ES-I3 (cell line): Measurements from ENCODE around the gene PTDSS2.

Source experiments
- H3K36me3 ChIP-seq: 2 replicates; pipeline ENCODE4 v1.6.1; 2013; ENCODE audit warnings: mild to moderate bottlenecking, low read length, control low read depth, moderate library complexity; ENCODE audit not compliant: insufficient read depth
- H3K4me1 ChIP-seq: 2 replicates; pipeline ENCODE4 v1.6.1; 2013; ENCODE audit warnings: mild to moderate bottlenecking, control low read depth, low read length; ENCODE audit not compliant: insufficient read depth
- H3K9ac ChIP-seq: 2 replicates; pipeline ENCODE4 v1.6.1; 2013; ENCODE audit warnings: low read depth, mild to moderate bottlenecking, low read length, moderate library complexity
- H3K9me3 ChIP-seq: 2 replicates; pipeline ENCODE4 v1.6.1; 2013; ENCODE audit warnings: mild to moderate bottlenecking, low read length, moderate library complexity; ENCODE audit not compliant: control insufficient read depth, insufficient read depth

Gene PTDSS2

GRCh38 chr11:538431-539051, 88.5 kb downstream of the PTDSS2 start:
- H3K36me3 ChIP-seq = peaks cover under 1% of the 10 kb centered on the region; the same call in 1 of the 2 replicates
- H3K4me1 ChIP-seq = no peaks in the 10 kb centered on the region
- no peak overlapping the region for H3K9ac ChIP-seq
- no peaks in the 10 kb centered on the region for H3K9me3 ChIP-seq

DNA sequence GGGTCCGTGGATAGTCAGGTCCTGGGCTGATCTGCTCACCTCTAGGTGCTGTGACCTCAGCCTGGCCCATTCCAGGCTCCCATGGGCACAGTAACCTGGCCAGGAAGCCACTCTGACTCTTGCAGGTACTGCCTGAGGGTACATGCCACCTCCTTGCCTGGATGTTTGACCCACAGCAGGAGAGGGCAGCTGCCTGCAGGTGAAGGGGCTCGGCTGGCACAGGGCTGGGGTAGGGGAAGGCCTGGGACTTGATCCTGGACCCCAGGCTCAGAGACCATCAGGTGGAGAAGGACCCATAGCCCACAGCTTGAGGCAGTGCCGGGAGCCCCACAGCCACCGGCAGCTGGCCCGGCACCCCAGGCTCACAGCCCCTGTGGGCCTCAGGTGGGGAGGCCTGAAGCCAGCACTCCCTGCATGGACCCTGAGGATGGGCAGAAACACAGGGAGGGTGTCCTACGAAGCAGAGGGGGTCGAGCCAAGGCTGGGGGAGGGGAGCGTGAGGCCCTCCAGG, 89.9 kb downstream of the PTDSS2 start:
- H3K9me3 ChIP-seq = no peaks in the 10 kb centered on the region
- no peaks in the 10 kb centered on the region for H3K4me1 ChIP-seq
- no peak overlapping the region for H3K9ac ChIP-seq
- no peaks in the 10 kb centered on the region for H3K36me3 ChIP-seq
